GM12874 (cell line): ENCODE measurements around the gene TRIO.

Source experiments
- CTCF ChIP-seq: IDR thresholded peaks from 2 replicates; pipeline ENCODE4 v1.5.1; 2011; ENCODE audit warnings: low read depth, mild to moderate bottlenecking, control low read depth, low read length, moderate library complexity; ENCODE audit not compliant: insufficient read depth

TRIO gene

DNA sequence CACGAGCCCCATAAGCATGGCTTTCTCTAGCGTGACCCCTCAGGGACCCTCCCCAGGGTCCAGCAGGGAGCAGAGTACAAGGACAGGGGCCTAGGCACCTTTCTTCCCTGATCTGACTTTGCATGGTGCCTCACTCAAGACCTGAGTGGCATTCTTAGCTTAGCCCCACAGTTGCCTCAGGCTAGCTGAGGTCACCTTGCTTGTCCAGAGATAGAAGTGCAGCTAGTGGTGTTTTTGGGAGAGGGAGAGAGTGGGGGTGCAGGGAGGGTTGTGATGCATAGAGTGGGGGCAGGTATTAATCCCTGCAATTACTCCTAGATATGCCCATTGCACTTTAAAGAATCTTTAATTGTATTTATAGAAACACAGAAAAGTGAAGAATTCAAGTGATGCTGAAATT lies 8.4 kb upstream of the TRIO start:
- no peak for TF ChIP-seq CTCF

GRCh38 chr5:14135621-14136020 lies 7.5 kb upstream of the TRIO start:
- no peak for TF ChIP-seq CTCF

- TF ChIP-seq CTCF, result no peak
Observed at GRCh38 chr5:14136228-14136627, 6.9 kb upstream of the TRIO start.

- no peak for TF ChIP-seq CTCF
Observed at GRCh38 chr5:14138608-14139540, 4.3 kb upstream of the TRIO start.

GRCh38 chr5:14141764-14142163 lies 1.4 kb upstream of the TRIO start:
- no peak for TF ChIP-seq CTCF

- TF ChIP-seq CTCF, result no peak
Observed at GRCh38 chr5:14142202-14142826, 828 bp upstream of the TRIO start.

DNA sequence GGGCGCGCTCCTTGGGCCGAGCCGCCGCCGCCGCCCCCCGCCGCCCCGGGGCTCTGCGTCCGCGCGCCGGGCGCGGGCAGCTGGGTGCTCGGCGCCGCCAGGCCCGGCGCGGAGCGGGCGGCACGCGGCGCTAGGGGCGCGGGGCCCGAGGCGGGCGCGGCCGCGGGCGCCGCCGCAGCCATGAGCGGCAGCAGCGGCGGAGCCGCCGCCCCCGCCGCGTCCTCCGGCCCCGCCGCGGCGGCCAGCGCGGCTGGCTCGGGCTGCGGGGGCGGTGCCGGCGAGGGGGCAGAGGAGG lies 351 bp downstream of the TRIO start:
- TF ChIP-seq CTCF, result no peak
